Smooth muscle cell (in vitro differentiated cells): Measurements from ENCODE around the gene GCN1. TPM values are rescaled to one million over a fixed set of nuclear protein-coding genes. Genes with fewer than 3 reads are reported as not detected.

ENCODE experiments used
- DNase-seq: peaks from one replicate; lab custom pipeline; 2025; ENCODE audit not compliant: unreplicated experiment; lab: John Stamatoyannopoulos, UW
- H2AFZ ChIP-seq: fragments of 200-600 bp; sonication (generic); 2 replicates; pipeline ENCODE4 v1.6.0; 2016; ENCODE audit warnings: antibody characterized with exemption, low read depth, mild to moderate bottlenecking
- H3F3A ChIP-seq: fragments of 200-600 bp; sonication (generic); 2 replicates; pipeline ENCODE4 v1.6.0; 2017; ENCODE audit warnings: antibody characterized with exemption, low read depth
- H3K27ac ChIP-seq: fragments of 200-600 bp; sonication (generic); 2 replicates; pipeline ENCODE4 v1.5.1; 2016; ENCODE audit warnings: low read depth, mild to moderate bottlenecking
- H3K27me3 ChIP-seq: fragments of 200-600 bp; sonication (generic); 2 replicates; pipeline ENCODE4 v1.6.1; 2016; ENCODE audit warnings: low read depth, mild to moderate bottlenecking
- H3K36me3 ChIP-seq: fragments of 200-600 bp; sonication (generic); 2 replicates; pipeline ENCODE4 v1.5.1; 2016; ENCODE audit warnings: low read depth
- H3K4me1 ChIP-seq: fragments of 200-600 bp; sonication (generic); 2 replicates; pipeline ENCODE4 v1.5.1; 2016; ENCODE audit warnings: low read depth
- H3K4me2 ChIP-seq: fragments of 200-600 bp; sonication (generic); 2 replicates; pipeline ENCODE4 v1.6.0; 2016; ENCODE audit warnings: mild to moderate bottlenecking
- H3K4me3 ChIP-seq: fragments of 200-600 bp; sonication (generic); 2 replicates; pipeline ENCODE4 v1.5.1; 2016; ENCODE audit warnings: mild to moderate bottlenecking
- H3K79me2 ChIP-seq: fragments of 200-600 bp; sonication (generic); 2 replicates; pipeline ENCODE4 v1.6.0; 2016; ENCODE audit warnings: low read depth, mild to moderate bottlenecking
- H3K9ac ChIP-seq: fragments of 200-600 bp; sonication (generic); 2 replicates; pipeline ENCODE4 v1.6.0; 2016; ENCODE audit warnings: low read depth
- H3K9me3 ChIP-seq: fragments of 200-600 bp; sonication (generic); replicated peaks from 2 replicates; pipeline ENCODE4 v1.5.1; 2016; ENCODE audit warnings: low read depth
- H4K20me1 ChIP-seq: fragments of 200-600 bp; sonication (generic); 2 replicates; pipeline ENCODE4 v1.6.0; 2016; ENCODE audit warnings: low read depth
- WGBS: methylation state at CpG from one replicate; pipeline ENCODE4 v1.1.7; 2016; ENCODE audit warnings: low lambda C conversion rate; 5-methylcytosine and 5-hydroxymethylcytosine counted together
- polyA plus RNA-seq: library from polyadenylated mRNA; unstranded; fragments of >200 nt; fragmentation: Nextera tagmentation; extraction: Ambion mirVana; gene quantifications from 2 replicates; pipeline ENCODE4 v1.2.1, GENCODE V29; 2016
- total RNA-seq: library from RNA; depleted of rRNA; stranded (reverse); fragments of >200 nt; gene quantifications from 2 replicates; pipeline ENCODE4 v1.2.3, GENCODE V29; 2014
- TF ChIP-seq, protein P1 (sequence below): fragments of 200-600 bp; sonication (generic); IDR thresholded peaks from 2 replicates; pipeline ENCODE4 v1.5.1; 2017; ENCODE audit warnings: borderline replicate concordance, mild to moderate bottlenecking, antibody characterized with exemption; ENCODE audit not compliant: insufficient read depth, poor library complexity, severe bottlenecking

GCN1 gene
- total and polyA plus RNA-seq, 2 experiments from 2014 or later: 31.6 to 44.3 TPM

DNA sequence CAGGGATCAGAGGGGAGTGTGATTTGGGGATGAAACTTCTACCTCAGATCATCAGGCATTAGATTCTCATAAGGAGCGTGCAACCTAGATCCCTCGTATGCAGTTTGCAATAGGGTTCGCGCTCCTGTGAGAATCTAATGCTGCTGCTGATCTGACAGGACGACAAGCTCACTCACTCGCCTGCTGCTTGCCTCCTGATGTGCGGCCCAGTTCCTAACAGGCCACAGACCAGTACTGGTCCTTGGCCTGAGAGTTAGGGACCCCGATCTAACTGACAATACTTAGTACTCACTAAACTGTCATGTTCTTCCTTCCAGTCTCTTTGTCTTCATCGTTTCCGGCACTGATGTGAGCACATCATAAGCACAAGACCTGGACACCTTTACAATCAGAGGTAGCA, 11.7 kb upstream of the GCN1 start:
- no peak overlapping the region for H3K4me2 ChIP-seq
- H3K9ac ChIP-seq: no peak overlapping the region
- no peaks in the 10 kb centered on the region for H3K36me3 ChIP-seq
- H3K79me2 ChIP-seq: no peaks in the 10 kb centered on the region
- no peaks in the 10 kb centered on the region for H3K9me3 ChIP-seq
- no peaks in the 10 kb centered on the region for H3K27me3 ChIP-seq
- H3K4me1 ChIP-seq: no peaks in the 10 kb centered on the region
- no peak for DNase-seq
- no peak overlapping the region for H3K27ac ChIP-seq
- TF ChIP-seq, protein P1, sequence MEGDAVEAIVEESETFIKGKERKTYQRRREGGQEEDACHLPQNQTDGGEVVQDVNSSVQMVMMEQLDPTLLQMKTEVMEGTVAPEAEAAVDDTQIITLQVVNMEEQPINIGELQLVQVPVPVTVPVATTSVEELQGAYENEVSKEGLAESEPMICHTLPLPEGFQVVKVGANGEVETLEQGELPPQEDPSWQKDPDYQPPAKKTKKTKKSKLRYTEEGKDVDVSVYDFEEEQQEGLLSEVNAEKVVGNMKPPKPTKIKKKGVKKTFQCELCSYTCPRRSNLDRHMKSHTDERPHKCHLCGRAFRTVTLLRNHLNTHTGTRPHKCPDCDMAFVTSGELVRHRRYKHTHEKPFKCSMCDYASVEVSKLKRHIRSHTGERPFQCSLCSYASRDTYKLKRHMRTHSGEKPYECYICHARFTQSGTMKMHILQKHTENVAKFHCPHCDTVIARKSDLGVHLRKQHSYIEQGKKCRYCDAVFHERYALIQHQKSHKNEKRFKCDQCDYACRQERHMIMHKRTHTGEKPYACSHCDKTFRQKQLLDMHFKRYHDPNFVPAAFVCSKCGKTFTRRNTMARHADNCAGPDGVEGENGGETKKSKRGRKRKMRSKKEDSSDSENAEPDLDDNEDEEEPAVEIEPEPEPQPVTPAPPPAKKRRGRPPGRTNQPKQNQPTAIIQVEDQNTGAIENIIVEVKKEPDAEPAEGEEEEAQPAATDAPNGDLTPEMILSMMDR: no peak
- H3F3A ChIP-seq: peaks cover 5% of the 10 kb centered on the region
- H3K4me3 ChIP-seq: no peak overlapping the region
- WGBS: 95% methylated on average over 10 of the region's 10 CpGs
- no peaks in the 10 kb centered on the region for H4K20me1 ChIP-seq
- no peak overlapping the region for H2AFZ ChIP-seq

DNA sequence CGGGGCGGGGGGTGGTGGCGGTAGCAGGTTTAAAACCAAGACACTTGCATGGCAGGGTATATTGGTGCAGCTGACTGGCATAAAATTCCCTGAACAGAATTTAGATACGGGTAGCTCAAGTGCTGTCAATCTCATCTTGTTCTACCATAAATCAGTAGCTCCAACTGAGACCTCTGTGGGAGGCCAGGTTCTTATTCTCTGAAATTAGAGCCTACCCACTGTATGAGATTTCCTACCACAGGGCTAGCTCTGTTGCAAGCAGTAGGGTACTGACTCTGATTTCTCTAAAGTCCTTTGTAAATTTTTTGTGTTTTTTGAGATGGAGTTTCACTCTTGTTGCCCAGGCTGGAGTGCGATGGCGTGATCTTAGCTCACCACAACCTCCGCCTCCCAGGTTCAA, 9.7 kb upstream of the GCN1 start:
- Histone ChIP-seq H3K4me2 (no peak overlapping the region), H3K4me1 (peaks cover 9% of the 10 kb centered on the region), H2AFZ (no peak overlapping the region), H4K20me1 (peaks cover 16% of the 10 kb centered on the region), H3K79me2 (peaks cover 17% of the 10 kb centered on the region), H3K27ac (no peak overlapping the region), H3K9me3 (no peaks in the 10 kb centered on the region), H3K4me3 (no peak overlapping the region), H3F3A (peaks cover 12% of the 10 kb centered on the region), H3K27me3 (no peaks in the 10 kb centered on the region), H3K36me3 (no peaks in the 10 kb centered on the region), H3K9ac (no peak overlapping the region)
- TF ChIP-seq, protein P1: no peak
- DNase-seq: no peak
- 97% methylated on average over 7 of the region's 7 CpGs for WGBS

DNA sequence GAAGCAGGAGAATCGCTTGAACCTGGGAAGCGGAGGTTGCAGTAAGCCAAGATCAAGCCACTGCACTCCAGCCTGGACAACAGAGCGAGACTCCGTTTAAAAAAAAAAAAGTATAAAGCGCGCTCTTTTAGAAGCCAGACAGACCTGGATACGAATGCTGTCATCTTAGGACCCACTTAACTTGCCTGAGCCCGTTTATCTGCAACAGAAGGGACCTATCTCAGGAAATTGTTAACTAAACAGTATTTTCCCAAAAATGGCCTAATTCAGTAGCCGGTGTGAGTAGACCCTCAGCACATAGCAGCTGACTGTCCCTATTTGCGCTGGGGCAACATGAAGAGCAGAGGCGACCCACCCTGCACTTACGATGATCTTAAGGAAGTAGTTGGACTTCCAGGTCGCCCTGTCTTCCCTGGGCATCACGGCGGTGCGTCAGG, 5.9 kb upstream of the GCN1 start:
- H3K4me1 ChIP-seq: peaks cover 13% of the 10 kb centered on the region
- H3K9me3 ChIP-seq: no peaks in the 10 kb centered on the region
- H3K4me2 ChIP-seq: peak overlapping the region; percentile 82
- no peak for DNase-seq
- H3F3A ChIP-seq: peaks cover 16% of the 10 kb centered on the region
- no peaks in the 10 kb centered on the region for H3K36me3 ChIP-seq
- peaks cover 39% of the 10 kb centered on the region for H3K79me2 ChIP-seq
- no peak overlapping the region for H2AFZ ChIP-seq
- no peaks in the 10 kb centered on the region for H3K27me3 ChIP-seq
- H3K4me3 ChIP-seq: peak overlapping the region; percentile 65
- peaks cover 35% of the 10 kb centered on the region for H4K20me1 ChIP-seq
- TF ChIP-seq, protein P1: no peak
- WGBS: under 1% methylated on average over 16 of the region's 16 CpGs
- H3K27ac ChIP-seq: peak overlapping the region; percentile 84
- peak overlapping the region; percentile 84 for H3K9ac ChIP-seq

DNA sequence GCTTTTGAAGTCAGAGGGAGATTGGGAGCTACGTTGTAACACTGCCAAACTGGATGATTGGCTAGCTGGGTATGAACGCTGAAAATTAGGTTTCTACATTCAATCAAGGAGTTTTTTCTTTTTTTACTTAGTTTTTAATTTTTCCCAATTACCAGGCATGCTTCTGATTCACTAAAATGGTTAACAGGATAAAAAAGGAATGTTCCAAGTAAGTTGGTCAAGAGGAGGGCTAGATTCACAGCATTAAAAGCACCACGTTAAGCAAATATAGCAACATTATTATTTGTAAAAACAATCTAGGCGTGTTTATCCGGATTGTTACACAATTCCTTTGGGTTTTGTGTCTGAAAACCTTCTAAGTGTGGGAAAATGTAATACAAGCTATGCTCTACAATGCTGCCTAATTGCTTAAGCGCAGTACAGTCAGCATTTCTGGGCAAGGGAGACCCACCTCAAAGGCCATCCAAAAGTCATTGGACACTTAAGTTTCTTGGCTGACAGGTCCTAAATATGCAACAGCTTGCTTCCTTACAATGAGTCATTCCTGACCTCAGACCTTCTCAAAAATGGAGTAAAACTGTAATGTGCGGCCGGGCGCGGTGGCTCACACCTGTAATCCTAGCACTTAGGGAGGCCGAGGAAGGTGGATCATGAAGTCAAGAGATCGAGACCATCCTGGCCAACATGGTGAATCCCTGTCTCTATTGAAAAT, 5.2 kb upstream of the GCN1 start:
- H3K4me1 ChIP-seq: peaks cover 17% of the 10 kb centered on the region
- H3K4me2 ChIP-seq: peak overlapping the region; percentile 82
- H3F3A ChIP-seq: peaks cover 16% of the 10 kb centered on the region
- H3K9me3 ChIP-seq: no peaks in the 10 kb centered on the region
- H3K9ac ChIP-seq: peak overlapping the region; percentile 84
- H3K79me2 ChIP-seq: peaks cover 43% of the 10 kb centered on the region
- no peak for DNase-seq
- peak overlapping the region; percentile 65 for H3K4me3 ChIP-seq
- H3K36me3 ChIP-seq: no peaks in the 10 kb centered on the region
- no peak overlapping the region for H2AFZ ChIP-seq
- no peaks in the 10 kb centered on the region for H3K27me3 ChIP-seq
- peaks cover 35% of the 10 kb centered on the region for H4K20me1 ChIP-seq
- WGBS: 19% methylated on average over 12 of the region's 12 CpGs
- H3K27ac ChIP-seq: peak overlapping the region; percentile 84
- TF ChIP-seq, protein P1: no peak
